Measurements from ENCODE around the gene AGXT2. TPM values are rescaled to one million over a fixed set of nuclear protein-coding genes. Genes with fewer than 3 reads are reported as not detected.

Gene AGXT2
- total RNA-seq, 1 experiment from 2014 or later, result not detected

DNA sequence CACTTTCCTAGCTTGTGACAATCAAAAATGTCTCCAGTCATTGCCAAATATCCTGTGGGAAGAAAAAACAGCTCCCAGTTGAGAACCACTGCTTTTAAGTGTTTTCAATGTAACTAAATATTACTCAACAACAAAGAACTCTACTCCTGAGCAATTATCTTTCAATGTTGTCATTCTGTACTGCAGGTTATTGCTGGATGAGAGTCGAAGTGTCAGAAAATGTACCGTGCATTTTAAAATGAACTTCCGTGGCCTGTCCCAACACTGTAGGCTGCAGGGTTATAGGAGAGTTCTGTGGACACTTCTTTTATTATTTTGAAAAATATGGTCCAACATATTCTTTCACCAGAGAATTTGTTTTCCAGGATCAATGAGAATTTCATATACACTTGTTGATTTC, 34.8 kb upstream of the AGXT2 start:
- Histone ChIP-seq H4K8ac (replicated peaks; ENCODE audit: insufficient read length, low read depth, low read length) (no peak overlapping the region), H2AK5ac (ENCODE audit: insufficient read length, low read length) (no peak overlapping the region), H3K23me2 (ENCODE audit: insufficient read length, low read depth, low read length, poor library complexity, severe bottlenecking) (no peaks in the 10 kb centered on the region), H3K79me2 (ENCODE audit: insufficient read depth, low read length) (no peaks in the 10 kb centered on the region), H4K91ac (ENCODE audit: insufficient read length, low read depth, low read length) (no peak overlapping the region), H2BK120ac (ENCODE audit: low read depth, low read length, poor library complexity, severe bottlenecking) (no peak overlapping the region), H3K9me3 (ENCODE audit: control insufficient read depth, low read depth, low read length) (no peaks in the 10 kb centered on the region), H4K20me1 (ENCODE audit: control insufficient read depth, insufficient read depth, insufficient read length) (no peaks in the 10 kb centered on the region), H2BK12ac (ENCODE audit: insufficient read length, low read depth, low read length) (no peak overlapping the region), H3K23ac (ENCODE audit: insufficient read length, low read depth, low read length) (no peak overlapping the region), H3K18ac (ENCODE audit: insufficient read length, low read depth, low read length) (no peak overlapping the region), H3K4me2 (ENCODE audit: insufficient read depth, insufficient read length, low read length) (no peak overlapping the region), H3K4ac (ENCODE audit: low read depth, low read length) (no peak overlapping the region), H2AFZ (ENCODE audit: low read length) (no peak overlapping the region), H3K56ac (ENCODE audit: insufficient read length, low read depth, low read length) (no peak overlapping the region), H2BK5ac (ENCODE audit: insufficient read length, low read length) (no peak overlapping the region), H2BK15ac (ENCODE audit: low read depth, low read length) (no peak overlapping the region), H4K5ac (ENCODE audit: insufficient read length, low read depth, low read length) (no peak overlapping the region), H3T11ph (ENCODE audit: low read length) (no peak overlapping the region), H2BK20ac (ENCODE audit: low read depth, low read length, poor library complexity, severe bottlenecking) (no peak overlapping the region), H3K14ac (ENCODE audit: insufficient read depth, low read length) (no peak overlapping the region), H3K79me1 (ENCODE audit: insufficient read depth, low read depth, low read length, poor library complexity, severe bottlenecking) (no peaks in the 10 kb centered on the region), H3K9ac (ENCODE audit: extremely low read depth, insufficient read length, low read length) (no peak overlapping the region), H3K27ac (ENCODE audit: insufficient read length, low read depth, low read length) (no peak overlapping the region), H3K4me1 (ENCODE audit: insufficient read depth, low read length) (no peaks in the 10 kb centered on the region), H3K27me3 (ENCODE audit: insufficient read depth, low read length) (no peaks in the 10 kb centered on the region; the same call in 1 of the 2 replicates)
- no CpG with 5 or more reads among the region's 3 CpGs for WGBS (ENCODE audit: extremely low coverage, insufficient read length, low lambda C conversion rate)
- Mint-ChIP-seq H3K9me3 (peaks cover 0 to 2% of the 10 kb centered on the region in 2 experiments; a peak in 2 of 5 replicates), H3K27me3 (ENCODE audit: low read depth) (peaks cover 7% of the 10 kb centered on the region), H3K36me3 (ENCODE audit: insufficient read depth in 1 of 3, low read depth in 3 of 3) (peaks cover 0 to 3% (median 0%) of the 10 kb centered on the region in 3 experiments; a peak in 1 of 7 replicates), H3K4me3 (no peak overlapping the region), H3K4me1 (no peaks in the 10 kb centered on the region), H3K27ac (no peak overlapping the region)
- TF ChIP-seq, protein P1, sequence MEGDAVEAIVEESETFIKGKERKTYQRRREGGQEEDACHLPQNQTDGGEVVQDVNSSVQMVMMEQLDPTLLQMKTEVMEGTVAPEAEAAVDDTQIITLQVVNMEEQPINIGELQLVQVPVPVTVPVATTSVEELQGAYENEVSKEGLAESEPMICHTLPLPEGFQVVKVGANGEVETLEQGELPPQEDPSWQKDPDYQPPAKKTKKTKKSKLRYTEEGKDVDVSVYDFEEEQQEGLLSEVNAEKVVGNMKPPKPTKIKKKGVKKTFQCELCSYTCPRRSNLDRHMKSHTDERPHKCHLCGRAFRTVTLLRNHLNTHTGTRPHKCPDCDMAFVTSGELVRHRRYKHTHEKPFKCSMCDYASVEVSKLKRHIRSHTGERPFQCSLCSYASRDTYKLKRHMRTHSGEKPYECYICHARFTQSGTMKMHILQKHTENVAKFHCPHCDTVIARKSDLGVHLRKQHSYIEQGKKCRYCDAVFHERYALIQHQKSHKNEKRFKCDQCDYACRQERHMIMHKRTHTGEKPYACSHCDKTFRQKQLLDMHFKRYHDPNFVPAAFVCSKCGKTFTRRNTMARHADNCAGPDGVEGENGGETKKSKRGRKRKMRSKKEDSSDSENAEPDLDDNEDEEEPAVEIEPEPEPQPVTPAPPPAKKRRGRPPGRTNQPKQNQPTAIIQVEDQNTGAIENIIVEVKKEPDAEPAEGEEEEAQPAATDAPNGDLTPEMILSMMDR (conservative IDR thresholded peaks at IDR 0.05), result no peak
- no peak for DNase-seq

Measured in H9 (cell line).